Hematopoietic multipotent progenitor cell treated with erythropoietin and hydrocortisone succinate and interleukin-3 and kit ligand, for 4 days (in vitro differentiated cells): ENCODE data around the gene CD96.
A peak's percentile ranks its signal among the peaks of the same experiment; 100 is the strongest.

Source experiments
- DNase-seq: peaks from one replicate; pipeline ENCODE4 v3.0.0-alpha.2; 2015

The CD96 gene

DNA sequence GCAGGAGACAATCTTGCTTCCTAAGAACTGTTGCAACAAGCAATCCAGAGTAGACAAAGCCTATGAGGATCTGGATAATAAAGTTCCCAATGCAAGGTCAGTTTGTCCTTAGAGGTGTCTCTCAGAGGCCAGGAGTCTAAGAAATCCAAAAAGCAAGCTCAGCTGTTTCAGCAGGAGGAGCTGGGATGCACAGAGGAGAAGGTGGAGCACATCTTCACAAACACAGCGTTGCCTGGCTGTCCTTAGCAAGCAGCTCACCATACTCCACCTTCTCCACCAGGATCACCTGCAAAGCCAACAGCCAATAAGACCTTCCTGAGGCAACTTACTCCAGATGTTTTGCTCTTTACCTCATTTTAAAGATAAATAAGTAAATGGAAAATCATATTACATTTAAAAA is 52.8 kb downstream of the CD96 start:
- DNase-seq, result no peak

DNA sequence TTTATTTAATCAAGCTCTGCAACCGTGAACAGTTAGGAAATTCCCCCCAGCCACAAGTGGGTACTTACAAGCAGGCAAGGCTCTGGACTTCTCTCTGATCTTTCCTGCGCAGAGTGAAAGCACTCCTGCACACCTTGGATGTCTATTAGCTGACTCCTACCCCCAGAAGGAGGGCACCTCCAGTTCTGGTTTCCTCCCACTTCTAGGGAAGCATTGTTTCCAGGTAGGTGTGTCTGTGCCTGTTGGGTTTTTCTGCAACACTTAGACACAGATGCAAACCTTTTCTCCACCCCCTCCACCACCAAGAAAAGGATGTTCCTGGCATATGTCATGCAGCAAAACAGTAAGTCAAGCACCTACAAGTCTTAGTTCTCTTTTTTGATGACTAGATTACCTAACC is 53.2 kb downstream of the CD96 start, which contains the start of gene ZBED2:
TSS of gene ZBED2 (minus strand) at position 115 of the 400 bp plus-strand sequence. CDS start 1,145 bp downstream, outside the sequence.
- no peak for DNase-seq

DNA sequence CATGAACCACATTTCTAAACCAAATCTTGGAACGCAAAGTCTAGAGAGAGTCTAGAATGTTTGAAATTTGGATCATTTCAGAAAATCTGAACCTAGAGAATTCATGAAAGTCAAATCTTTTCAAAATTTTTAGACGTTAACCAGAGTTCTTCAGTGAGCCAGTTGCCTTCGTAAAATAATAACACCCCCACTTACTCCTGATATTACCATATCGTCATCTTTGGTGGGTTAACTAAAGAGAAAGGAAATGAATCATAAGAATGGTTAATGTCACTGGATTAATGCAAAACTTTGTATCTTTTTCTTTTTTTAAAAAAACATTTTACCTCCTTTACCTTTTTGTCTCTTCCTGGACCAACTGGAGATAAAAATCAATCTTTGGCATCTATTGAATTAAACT is 54.3 kb downstream of the CD96 start:
- no peak for DNase-seq

DNA sequence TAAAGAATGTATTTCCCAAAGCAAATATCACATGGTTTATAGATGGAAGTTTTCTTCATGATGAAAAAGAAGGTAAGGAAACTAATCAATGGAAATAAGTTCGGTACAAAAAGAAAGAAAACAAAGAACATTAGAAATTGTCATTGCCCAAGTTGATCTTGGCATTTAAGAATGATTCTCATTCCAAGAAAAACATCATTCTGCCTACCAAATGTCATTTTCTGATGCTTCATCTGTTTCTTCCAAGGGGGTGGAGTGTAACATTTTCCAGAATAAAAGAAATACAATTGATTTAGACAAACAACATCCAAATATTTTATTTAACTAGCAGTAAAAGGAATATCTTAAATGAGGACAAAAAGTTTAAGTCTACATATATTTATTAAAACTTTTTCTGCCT is 56.1 kb downstream of the CD96 start:
- no peak for DNase-seq

DNA sequence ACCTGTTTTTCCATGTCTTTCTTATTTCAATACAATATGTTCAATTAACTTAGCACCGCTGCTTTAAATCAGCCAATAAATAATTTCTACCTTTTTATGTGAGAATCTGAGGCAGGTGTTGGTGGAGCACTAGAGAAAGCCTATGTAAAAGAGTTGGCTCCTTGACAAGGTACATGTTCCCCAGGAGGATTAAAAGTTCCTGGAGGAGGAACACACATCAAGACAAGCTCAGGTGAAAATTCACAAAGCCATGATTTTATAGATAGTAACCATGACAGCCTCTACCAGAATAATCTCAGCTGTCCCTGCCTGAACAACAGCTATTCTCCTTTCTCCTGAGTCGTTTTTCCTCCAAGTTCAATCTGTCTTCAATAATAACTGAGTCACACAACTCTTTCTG is 56.6 kb downstream of the CD96 start:
- DNase-seq, result no peak

DNA sequence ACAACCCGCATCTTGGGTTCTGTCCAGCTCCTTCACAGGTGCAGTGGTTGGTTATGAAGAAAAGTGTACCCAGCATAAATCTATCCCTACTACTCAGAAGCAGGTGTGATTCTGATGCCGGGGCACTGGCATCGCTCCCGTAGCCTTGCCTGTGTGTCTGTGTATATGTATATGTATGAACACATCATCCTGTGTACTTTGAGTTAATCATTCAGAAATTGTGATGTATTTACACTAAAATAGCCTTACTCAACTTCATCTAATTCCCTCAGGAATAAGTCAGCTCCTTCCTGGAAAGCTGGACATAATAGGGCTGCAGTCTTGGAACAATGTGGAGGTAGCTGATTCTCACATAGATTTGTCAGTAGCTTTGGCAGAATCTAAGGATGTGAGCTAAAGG is 59.8 kb downstream of the CD96 start:
- no peak for DNase-seq

DNA sequence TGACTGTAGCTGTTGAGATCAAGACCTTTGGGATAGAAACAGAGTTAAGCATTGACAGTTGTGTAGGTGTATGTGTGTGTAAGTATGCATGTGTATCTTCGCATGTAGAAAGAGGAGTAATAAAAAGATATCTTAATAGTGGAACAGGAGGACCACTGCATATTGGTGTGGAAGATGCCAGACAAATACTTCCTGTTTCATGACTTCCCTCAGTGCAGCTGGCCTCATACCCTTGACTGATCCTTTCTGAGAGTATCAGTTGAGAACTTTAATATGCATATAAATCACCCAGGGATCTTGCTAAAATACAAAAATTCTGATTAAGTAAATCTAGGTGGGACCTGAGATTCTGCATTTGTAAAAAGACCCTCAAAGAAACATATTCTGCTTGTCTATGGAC is 61.7 kb downstream of the CD96 start:
- DNase-seq, result no peak

DNA sequence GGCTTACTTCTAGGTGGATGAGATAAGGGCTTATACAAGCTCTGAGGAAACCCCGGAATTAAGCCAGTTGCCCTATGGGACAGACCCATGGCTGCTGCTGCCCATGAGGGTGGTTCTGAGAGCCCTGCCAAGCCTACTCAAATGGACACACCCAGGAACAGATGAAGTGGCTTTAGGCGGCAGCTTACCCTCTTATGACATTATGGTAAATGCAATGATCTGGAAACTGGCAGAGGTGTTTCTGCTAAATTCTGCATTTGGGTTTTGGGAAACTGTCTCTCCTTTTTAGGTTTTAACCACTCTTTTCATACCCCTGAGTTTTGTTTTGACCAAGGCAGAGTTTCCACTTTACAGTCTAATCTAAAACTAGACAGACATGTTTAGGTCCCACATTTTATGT is 62.1 kb downstream of the CD96 start:
- DNase-seq, result no peak

DNA sequence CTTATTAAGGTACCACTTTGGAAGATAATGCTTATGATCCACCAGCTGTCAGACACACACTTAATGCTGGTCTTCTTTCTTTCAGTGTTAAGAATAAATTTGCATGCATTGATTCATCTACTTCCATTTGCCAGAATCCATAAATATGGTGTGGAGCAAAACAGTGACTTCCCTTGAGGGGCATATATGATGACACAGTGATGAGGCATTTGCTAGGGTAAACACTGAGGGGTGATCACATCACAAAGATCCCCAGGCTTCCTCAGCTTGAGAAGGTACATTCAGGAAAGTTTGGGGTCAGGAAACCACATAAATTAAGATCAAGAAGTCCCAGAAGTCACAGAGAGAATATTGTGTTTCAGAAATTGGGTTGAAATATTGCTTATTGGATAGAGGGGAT is 63.0 kb downstream of the CD96 start:
- DNase-seq, result no peak

DNA sequence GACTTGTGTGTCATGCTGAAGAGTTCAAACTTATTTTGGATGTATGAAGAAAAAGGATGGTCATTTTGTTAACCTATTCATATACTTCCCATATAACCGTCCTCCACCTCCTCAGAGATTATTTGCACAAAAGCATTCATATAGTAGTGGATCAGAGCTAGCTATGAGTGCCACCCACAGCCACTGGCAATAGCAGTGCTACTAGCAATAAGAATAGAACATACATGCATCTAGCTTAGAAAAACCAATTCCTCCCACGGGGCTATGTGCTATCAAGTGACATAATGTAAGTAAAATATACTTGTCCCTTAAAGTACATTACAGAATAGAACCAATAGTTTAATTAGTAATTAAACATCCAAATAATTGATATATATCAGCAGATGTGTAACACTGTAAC is 63.5 kb downstream of the CD96 start:
- no peak for DNase-seq

DNA sequence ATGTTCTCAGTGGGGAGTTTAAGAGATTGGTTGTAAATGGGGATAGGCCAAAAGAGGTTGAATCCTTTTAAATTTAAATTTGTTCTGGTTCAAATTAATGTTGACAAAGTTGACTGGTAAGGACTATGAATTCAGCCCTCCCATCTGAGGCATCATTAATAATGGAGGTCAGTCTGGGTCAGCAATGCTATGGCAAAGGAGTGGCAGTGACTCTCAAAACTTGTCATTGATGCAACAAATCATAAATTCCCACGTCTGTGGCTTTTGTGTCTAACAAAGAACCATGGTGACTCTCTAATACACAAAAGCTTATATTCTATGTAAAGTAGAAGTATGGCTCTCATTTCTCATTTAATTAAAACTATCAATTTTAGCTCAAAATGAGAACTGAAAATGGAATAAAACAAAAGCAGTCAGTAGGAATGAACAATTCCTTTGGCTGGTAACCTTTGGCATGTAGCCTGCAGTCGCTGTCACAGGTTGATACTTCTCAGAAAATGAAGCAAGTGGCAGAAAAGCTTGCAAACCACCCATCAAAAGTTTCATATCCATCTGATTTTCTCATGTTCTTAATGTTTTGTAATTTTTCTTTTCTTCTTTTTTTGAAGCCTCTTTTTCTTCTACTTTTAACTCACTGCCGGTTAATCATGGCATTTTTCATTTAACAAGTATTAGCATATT is 65.4 kb downstream of the CD96 start:
- no peak for DNase-seq

DNA sequence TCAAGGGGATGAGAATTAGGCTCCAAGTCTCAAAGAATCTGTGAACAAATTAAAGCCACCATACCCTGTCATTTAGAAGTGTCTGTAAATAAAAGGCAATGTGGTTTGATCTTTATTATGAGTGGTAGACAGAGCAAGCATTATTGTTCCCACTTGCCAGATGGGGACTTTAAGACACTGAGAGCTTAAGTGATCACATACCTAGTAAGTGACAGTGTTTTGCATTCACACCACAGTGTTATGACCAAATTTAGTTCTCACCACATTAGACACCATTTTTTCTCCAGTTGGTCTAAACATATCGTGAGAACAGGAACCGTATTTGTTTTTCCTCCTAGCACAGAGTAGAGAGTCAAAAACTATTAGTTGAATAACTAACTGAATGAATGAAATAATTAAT is 66.4 kb downstream of the CD96 start:
- no peak for DNase-seq

DNA sequence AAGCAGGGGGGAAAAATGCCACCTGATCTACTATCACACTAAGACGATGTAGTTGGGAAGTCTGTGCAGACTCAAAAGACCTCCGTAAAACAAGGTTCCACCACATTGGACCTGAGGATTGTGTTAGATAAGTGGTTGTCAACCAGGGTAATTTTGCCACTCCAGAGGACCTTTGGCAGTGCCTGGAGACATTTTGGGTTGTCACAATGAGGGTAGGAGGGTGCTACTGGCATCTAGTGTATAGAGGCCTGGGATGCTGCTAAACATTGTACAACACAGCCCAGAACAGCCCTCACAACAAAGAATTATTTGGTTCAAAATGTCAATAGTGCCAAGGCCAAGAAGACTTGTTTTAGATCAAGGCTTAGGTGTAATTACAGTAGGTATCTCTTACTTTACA is 67.7 kb downstream of the CD96 start:
- DNase-seq, result no peak

DNA sequence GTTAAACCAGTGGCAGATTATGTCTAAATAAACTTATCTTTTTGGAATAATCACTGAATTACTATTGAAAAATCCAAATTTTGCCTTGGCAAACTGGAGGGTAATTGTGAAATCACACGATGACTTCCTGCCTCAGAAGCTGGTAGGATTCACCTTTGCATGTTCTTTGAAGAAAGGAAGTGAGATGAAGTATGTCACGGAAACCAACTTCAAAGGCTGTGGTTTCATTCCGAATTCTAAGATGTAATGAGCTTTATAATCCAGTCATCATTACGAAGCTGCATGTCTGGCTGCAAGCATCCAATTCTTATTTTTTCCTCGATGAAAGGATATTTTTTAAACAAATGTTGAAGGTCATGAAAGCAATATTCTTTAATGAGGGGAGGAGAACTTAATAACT is 68.2 kb downstream of the CD96 start:
- DNase-seq, result peak; percentile 47

DNA sequence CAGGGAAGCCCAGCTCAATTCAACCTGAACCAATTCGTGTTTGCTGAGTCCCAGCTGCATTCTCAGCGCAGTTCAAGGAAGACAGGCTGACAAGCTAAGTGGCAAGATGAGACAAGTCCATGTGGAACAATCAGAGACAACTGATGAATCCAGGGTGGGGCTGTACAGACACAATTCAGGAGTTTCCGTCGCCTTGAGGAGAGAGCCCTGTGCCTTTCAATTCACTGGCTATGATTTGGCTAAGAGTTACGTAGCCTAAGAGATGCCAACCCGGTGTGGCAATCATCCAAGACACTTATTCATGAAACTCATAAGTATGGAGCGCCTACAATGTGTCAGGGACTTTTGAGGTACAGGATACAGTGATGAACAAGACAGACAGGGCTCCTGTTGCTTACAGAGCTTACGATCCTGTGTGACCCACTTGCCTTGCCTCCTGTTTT is 68.6 kb downstream of the CD96 start:
- no peak for DNase-seq

DNA sequence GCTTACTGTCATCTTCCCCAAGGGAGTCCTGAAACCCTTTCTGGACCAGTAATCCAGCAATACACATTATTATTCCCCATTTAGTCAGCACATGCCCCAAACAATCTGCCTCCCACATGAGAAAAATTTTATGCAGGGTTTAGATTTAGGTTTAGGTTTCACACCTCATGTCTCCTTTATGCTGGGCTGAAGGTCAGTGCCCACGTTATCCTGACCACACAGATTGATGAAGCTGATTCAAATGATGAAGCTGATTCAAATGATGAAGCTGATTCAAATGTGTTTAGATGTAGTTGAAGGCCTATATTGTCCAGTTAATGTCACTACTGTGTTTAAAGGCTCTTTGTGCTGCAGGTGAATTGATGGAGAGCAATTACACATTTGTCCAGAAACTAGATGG is 71.3 kb downstream of the CD96 start:
- no peak for DNase-seq

DNA sequence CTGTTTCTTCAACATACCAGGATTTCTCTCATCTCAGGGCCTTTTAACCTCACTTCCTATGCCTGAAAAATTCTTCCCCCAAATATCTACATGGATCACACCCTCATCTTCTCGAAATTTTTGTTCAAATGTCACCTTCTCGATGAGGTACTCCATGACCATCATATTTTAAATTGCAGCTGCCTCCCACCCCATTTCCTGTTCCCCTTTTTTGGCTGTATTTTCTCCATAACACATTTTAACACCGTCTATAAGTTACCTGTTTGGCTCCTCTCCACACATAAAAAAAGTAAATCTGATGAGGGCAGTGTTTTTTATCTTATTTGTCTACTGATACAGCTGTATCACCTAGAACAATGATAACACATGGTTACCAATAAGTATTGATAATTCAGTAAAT is 73.9 kb downstream of the CD96 start:
- DNase-seq, result no peak

DNA sequence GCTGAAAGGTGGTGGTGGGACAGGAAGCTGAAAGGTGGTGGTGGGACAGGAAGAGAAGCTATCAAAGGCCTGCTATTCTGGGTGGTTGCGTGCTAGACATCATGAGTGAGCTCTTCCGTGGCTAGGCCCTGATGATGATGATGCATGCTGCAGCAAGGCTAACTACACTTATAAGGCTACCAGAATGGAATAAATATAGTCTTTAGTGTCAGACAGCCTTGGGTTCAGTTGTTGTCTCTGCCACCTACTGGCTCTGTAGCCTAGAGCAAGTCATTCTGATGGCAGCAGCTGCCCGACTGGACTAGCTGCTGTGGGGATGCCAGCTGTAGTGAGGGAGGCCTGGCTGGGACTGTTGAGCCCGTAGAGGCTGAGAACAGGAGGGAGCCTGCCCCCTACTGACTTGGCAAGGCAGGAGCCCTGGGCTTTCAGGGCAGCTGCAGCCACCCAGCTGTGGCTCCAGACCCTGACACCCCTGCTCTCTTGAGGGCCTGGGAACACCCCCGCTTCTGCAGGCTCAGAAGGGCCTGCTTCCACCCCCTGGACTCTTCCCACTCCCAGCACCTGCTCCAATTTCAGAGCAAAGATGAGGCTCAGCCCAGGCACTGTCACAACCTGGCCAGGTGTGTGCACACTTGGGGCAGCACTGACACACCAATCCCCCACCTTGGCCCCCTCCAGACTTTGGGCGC is 74.6 kb downstream of the CD96 start:
- DNase-seq, result peak; percentile 11

DNA sequence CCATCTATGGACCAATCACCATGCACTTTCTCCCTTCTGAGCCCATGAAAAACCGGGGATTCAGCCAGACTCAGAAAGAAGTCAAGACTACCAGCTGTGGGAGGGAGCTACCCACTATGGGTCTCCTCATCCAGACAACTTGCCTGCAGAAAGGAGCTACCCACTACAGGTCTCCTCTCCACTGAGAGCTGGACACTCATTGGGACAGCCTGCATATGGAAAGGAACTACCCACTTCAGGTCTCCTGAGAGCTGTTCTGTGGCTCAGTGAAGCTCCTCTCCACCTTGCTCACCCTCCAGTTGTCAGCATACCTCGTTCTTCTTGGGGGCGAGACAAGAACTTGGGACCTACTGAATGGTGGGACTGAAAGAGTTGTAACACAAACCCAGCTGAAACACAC is 75.4 kb downstream of the CD96 start:
- no peak for DNase-seq

DNA sequence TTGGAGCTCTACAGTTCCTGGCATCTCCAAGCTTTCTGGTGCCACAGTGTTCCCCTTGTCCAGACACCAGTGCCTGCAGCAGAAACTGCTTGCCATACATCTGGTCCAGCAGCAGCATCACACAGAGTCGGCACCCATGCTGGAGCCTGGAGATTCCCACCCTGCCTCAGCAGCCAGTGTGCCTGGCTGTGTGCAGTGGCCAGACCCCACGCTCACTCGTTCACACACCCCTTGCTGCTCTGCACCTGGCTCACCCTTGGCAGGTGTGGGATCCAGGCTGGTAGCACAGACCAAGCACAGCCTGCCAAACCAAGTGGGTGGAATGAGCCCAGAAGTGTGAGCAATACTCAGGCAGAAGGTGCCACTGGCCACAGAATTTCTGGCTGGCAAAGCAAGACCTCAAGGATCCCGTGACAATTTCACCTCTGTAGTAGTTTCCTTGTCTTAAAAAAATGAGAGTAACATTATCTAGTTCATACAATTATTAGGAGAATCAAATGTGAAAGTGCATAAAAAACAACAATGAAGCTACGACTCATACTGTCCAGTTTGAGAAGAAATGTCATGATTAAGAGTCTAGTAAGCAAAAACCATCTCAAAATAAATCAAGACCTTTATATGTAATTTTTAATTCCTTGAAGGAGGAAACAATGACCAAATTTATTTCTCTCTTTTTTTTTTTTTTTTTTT is 76.1 kb downstream of the CD96 start:
- DNase-seq, result no peak

DNA sequence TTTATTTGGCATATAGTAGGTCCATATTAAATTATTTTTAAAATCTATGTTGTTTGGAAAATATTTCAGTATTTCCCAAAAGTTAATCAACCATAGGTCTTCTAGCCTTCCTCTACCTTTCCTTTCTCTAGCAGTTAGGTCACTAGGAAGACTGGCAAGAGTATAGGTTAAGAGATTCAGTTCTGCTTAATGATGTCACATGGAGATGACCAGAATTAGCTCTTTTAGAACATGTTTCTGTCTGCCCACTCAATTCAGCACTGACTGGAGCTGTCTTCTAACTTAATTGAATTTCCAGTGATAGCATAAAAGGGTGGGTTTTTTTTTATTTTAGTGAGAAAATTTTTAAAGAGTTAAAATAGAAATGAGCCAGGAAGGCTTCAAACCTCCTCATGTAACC is 76.9 kb downstream of the CD96 start:
- DNase-seq, result no peak

DNA sequence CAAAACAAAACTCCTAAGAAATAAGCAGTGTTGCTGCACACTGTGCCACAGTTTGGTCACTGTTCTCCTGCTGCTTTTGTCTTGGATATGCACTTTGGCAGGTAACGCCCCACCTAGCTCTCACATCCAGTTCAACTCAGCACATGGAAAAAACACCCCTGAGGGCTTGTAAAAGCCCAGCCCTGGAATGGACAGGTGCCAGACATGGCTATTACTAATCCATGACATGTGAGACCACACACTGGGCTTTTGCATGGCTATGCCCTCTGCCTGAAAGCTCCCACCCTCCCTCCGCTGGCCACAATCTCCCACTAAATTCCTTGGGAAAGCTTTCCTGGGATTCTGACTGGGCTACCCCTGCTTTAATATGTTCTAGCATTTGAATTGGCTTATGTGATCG is 77.8 kb downstream of the CD96 start:
- DNase-seq, result no peak

DNA sequence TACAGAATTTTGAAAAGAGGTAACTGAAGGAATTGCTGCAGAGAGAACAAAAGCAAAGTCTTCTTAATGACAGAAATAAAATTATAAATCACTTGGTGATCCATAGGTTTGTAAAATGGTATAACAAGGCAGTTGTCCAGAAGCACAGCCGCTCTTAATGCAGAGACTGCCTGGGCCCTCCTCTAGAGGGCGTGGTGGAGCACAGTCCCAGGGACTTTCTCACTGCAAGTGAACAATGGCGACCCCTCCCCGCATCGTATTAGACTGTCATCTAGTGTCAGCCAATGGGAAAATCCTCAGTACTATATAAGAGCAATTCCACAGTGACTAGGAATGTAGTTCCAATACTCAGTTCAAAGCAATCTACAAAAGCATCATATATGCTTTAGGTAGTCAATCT is 79.5 kb downstream of the CD96 start:
- peak; percentile 29 for DNase-seq

DNA sequence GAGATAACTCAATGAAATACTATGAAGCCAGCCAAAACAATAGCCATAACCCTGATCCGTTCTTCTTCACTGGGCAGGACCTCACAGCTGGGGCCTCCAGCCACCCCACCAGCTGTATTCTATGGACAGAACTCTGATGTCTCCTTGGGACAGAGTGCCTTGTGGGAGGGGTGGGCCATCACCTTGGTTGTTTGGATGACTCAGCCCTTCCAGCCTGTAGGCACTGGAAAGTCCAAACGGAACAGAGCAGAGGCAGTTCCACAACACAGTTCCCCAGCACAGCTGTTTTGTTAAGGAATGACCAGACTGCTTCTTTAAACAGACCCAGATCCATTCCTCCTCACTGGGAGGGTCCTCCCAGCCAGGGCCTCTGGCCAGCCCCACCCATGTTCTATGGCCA is 85.1 kb downstream of the CD96 start:
- no peak for DNase-seq
